NT2/D1 (cell line): ENCODE results near the gene RNF149.

Source experiments
- DNase-seq: peaks from one replicate; pipeline ENCODE4 v3.0.0-alpha.2; 2011; ENCODE audit warnings: low read depth, low spot score
- H3K27me3 ChIP-seq: 2 replicates; pipeline ENCODE4 v1.6.0; 2011; ENCODE audit warnings: mild to moderate bottlenecking; ENCODE audit not compliant: insufficient read length, insufficient read depth
- H3K36me3 ChIP-seq: 2 replicates; pipeline ENCODE4 v1.6.1; 2011; ENCODE audit warnings: mild to moderate bottlenecking, low read length, mixed read lengths; ENCODE audit not compliant: insufficient read depth, insufficient read length
- H3K4me1 ChIP-seq: 2 replicates; pipeline ENCODE4 v1.5.1; 2011; ENCODE audit not compliant: insufficient read depth, insufficient read length
- H3K4me3 ChIP-seq: 2 replicates; pipeline ENCODE4 v1.5.1; 2011; ENCODE audit warnings: low read depth; ENCODE audit not compliant: insufficient read length
- H3K9ac ChIP-seq: 2 replicates; pipeline ENCODE4 v1.6.0; 2011; ENCODE audit warnings: low read depth; ENCODE audit not compliant: insufficient read length
- H3K9me3 ChIP-seq: 2 replicates; pipeline ENCODE4 v1.5.1; 2011; ENCODE audit warnings: mild to moderate bottlenecking, low read length; ENCODE audit not compliant: insufficient read depth
- SUZ12 ChIP-seq: IDR thresholded peaks from 2 replicates; pipeline ENCODE4 v1.6.1; 2011; ENCODE audit not compliant: insufficient read length, insufficient read depth; ENCODE audit errors: extremely low read depth
- YY1 ChIP-seq: IDR thresholded peaks from 2 replicates; pipeline ENCODE4 v1.6.1; 2011; ENCODE audit not compliant: insufficient read length, insufficient read depth
- ZNF274 ChIP-seq: IDR thresholded peaks from 2 replicates; pipeline ENCODE4 v1.6.1; 2011; ENCODE audit warnings: mild to moderate bottlenecking, low read depth, low read length

The RNF149 gene

GRCh38 chr2:101291973-101292372, 16.5 kb downstream of the RNF149 start:
- no peaks in the 10 kb centered on the region for H3K4me1 ChIP-seq
- H3K4me3 ChIP-seq: no peak overlapping the region
- peaks cover 60% of the 10 kb centered on the region for H3K36me3 ChIP-seq
- no peaks in the 10 kb centered on the region for H3K9me3 ChIP-seq
- TF ChIP-seq YY1: no peak
- TF ChIP-seq SUZ12: no peak
- no peak for TF ChIP-seq ZNF274
- no peak overlapping the region for H3K9ac ChIP-seq
- H3K27me3 ChIP-seq: no peaks in the 10 kb centered on the region
- DNase-seq: no peak

GRCh38 chr2:101290711-101291110, 17.8 kb downstream of the RNF149 start:
- H3K9me3 ChIP-seq: no peaks in the 10 kb centered on the region
- no peak overlapping the region for H3K4me3 ChIP-seq
- H3K27me3 ChIP-seq: no peaks in the 10 kb centered on the region
- H3K9ac ChIP-seq: no peak overlapping the region
- H3K36me3 ChIP-seq: peaks cover 72% of the 10 kb centered on the region
- H3K4me1 ChIP-seq: no peaks in the 10 kb centered on the region
- DNase-seq: no peak
- TF ChIP-seq SUZ12 (no peak), YY1 (no peak), ZNF274 (no peak)

DNA sequence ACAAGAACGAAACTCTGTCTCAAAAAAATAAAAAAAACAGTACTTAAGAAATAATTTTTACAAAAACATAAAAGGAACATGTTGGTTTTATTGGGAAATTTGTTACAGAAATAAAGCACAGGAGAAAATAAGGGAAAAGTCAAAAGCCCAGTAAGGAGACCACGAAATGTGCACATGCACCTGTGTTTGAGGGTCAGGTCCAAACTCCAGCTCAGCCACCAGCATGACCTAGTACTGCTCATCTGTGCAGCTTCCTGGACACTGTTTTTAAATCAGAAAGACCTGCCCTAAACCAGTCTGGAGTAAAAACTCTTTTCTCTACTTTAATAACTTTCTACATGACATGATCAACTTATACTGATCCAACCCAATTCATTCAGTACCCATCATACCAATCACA, 21.2 kb downstream of the RNF149 start:
- no peaks in the 10 kb centered on the region for H3K9me3 ChIP-seq
- H3K4me3 ChIP-seq: no peak overlapping the region
- H3K9ac ChIP-seq: no peak overlapping the region
- H3K4me1 ChIP-seq: no peaks in the 10 kb centered on the region
- no peak for TF ChIP-seq ZNF274
- TF ChIP-seq YY1: no peak
- no peak for TF ChIP-seq SUZ12
- peaks cover 83% of the 10 kb centered on the region for H3K36me3 ChIP-seq
- H3K27me3 ChIP-seq: no peaks in the 10 kb centered on the region
- no peak for DNase-seq

DNA sequence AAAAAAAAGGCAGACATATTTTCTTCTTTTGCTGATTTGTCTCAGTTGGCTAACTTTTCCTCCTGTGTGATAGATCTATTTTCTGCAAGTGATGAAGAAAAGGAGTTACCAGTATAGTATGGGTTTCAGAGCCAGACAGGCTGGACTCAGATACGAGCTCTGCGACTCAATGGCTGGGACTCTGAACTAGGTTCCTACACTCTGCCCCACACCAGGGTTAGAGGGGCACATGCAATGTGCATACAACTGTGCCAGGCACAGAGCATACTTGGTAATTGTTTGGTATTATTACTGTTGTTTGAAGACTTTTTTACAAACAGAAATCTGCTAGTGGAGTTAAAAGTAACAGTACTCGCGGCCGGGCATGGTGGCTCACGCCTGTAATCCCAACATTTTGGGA, 21.8 kb downstream of the RNF149 start:
- TF ChIP-seq ZNF274 (no peak), SUZ12 (no peak), YY1 (no peak)
- Histone ChIP-seq H3K27me3 (no peaks in the 10 kb centered on the region), H3K9ac (no peak overlapping the region), H3K9me3 (no peaks in the 10 kb centered on the region), H3K4me1 (no peaks in the 10 kb centered on the region), H3K36me3 (peaks cover 84% of the 10 kb centered on the region), H3K4me3 (no peak overlapping the region)
- DNase-seq: no peak

- DNase-seq: no peak
- Histone ChIP-seq H3K27me3 (no peaks in the 10 kb centered on the region), H3K9ac (no peak overlapping the region), H3K9me3 (no peaks in the 10 kb centered on the region), H3K36me3 (peaks cover 95% of the 10 kb centered on the region), H3K4me3 (no peak overlapping the region), H3K4me1 (no peaks in the 10 kb centered on the region)
- TF ChIP-seq ZNF274 (no peak), SUZ12 (no peak)
Measured at GRCh38 chr2:101282980-101283379, 25.5 kb downstream of the RNF149 start.

GRCh38 chr2:101281482-101281881, 27.0 kb downstream of the RNF149 start:
- Histone ChIP-seq H3K36me3 (peaks cover 90% of the 10 kb centered on the region), H3K27me3 (no peaks in the 10 kb centered on the region), H3K9ac (no peak overlapping the region), H3K4me3 (no peak overlapping the region), H3K9me3 (no peaks in the 10 kb centered on the region), H3K4me1 (no peaks in the 10 kb centered on the region)
- DNase-seq: no peak
- no peak for TF ChIP-seq YY1
- TF ChIP-seq SUZ12: no peak
- TF ChIP-seq ZNF274: no peak

DNA sequence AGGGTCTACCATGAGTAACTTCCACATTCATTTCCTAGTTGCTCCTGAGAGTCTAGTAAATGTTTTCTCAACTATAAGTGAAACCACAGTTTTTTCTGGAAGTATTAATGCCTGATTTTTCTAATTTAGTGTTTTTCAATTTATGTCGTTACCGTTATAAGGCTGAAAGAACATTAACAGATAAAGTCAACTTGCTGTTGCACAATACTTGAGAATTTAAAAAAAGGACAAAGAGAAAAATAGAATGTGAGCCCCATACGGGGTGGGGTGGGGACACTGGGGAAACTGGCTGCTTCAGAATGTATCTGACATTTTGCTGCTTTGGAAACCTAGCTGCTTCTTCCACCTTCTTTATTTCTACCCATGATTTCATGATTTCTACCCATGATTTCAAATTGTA, 29.6 kb downstream of the RNF149 start:
- Histone ChIP-seq H3K36me3 (peaks cover 75% of the 10 kb centered on the region), H3K27me3 (no peaks in the 10 kb centered on the region), H3K4me1 (no peaks in the 10 kb centered on the region), H3K4me3 (no peak overlapping the region), H3K9ac (no peak overlapping the region), H3K9me3 (no peaks in the 10 kb centered on the region)
- TF ChIP-seq YY1 (no peak), ZNF274 (no peak), SUZ12 (no peak)
- DNase-seq: no peak

GRCh38 chr2:101277111-101277510, 31.4 kb downstream of the RNF149 start:
- Histone ChIP-seq H3K9ac (no peak overlapping the region), H3K36me3 (peaks cover 71% of the 10 kb centered on the region), H3K27me3 (no peaks in the 10 kb centered on the region), H3K9me3 (no peaks in the 10 kb centered on the region), H3K4me3 (no peak overlapping the region), H3K4me1 (no peaks in the 10 kb centered on the region)
- DNase-seq: no peak
- TF ChIP-seq ZNF274 (no peak), YY1 (no peak), SUZ12 (no peak)
